ENCODE data around the gene PTMS. TPM values are rescaled to one million over a fixed set of nuclear protein-coding genes. Genes with fewer than 3 reads are reported as not detected.

The PTMS gene
- total RNA-seq, 1 donor from 2014 or later, result 152 TPM

- DNase-seq (ENCODE audit: missing footprints) (no peak), ATAC-seq (no peak)
- intact Hi-C loops (cut with DNase I), result no loop called here
Observed at GRCh38 chr12:6807170-6807569, 41.0 kb downstream of the PTMS start.

- intact Hi-C loops (cut with DNase I), result no loop called here
- no peak for ATAC-seq
- no peak for DNase-seq (ENCODE audit: missing footprints)
Observed at GRCh38 chr12:6809056-6809455, 42.9 kb downstream of the PTMS start.

- ATAC-seq (no peak), DNase-seq (ENCODE audit: missing footprints) (no peak)
- intact Hi-C loops (cut with DNase I), result no loop called here
Observed at GRCh38 chr12:6810758-6811157, 44.6 kb downstream of the PTMS start.

- no peak for ATAC-seq
- intact Hi-C loops (cut with DNase I), result no loop called here
- no peak for DNase-seq (ENCODE audit: missing footprints)
Observed at GRCh38 chr12:6813363-6813762, 47.2 kb downstream of the PTMS start.

GRCh38 chr12:6816598-6816997 is 50.4 kb downstream of the PTMS start:
- intact Hi-C loops (cut with DNase I), result no loop called here
- no peak for DNase-seq (ENCODE audit: missing footprints)
- no peak for ATAC-seq

- intact Hi-C loops (cut with DNase I), result no loop called here
- ATAC-seq, result no peak
Observed at GRCh38 chr12:6817098-6817497, 50.9 kb downstream of the PTMS start.

GRCh38 chr12:6817662-6818157 is 51.5 kb downstream of the PTMS start:
- ATAC-seq (no peak), DNase-seq (ENCODE audit: missing footprints) (no peak)
- intact Hi-C loops (cut with DNase I), result no loop called here

More at GRCh38 chr12:6817098-6817497, 50.9 kb downstream of the PTMS start:
- DNase-seq (ENCODE audit: missing footprints), result no peak

GRCh38 chr12:6818222-6818621 is 52.1 kb downstream of the PTMS start:
- no peak for ATAC-seq
- DNase-seq (ENCODE audit: missing footprints), result no peak
- intact Hi-C loops (cut with DNase I), result no loop called here

GRCh38 chr12:6818645-6819044 is 52.5 kb downstream of the PTMS start:
- intact Hi-C loops (cut with DNase I), result no loop called here
- DNase-seq (ENCODE audit: missing footprints) (no peak), ATAC-seq (no peak)

- intact Hi-C loops (cut with DNase I), result loop anchor here (5.0 kb wide), 1 partner anchor 37 kb away; no protein-coding TSS in a partner anchor
- ATAC-seq (no peak), DNase-seq (ENCODE audit: missing footprints) (no peak)
Observed at GRCh38 chr12:6819106-6820030, 53.2 kb downstream of the PTMS start.

- DNase-seq (ENCODE audit: missing footprints), result no peak
- intact Hi-C loops (cut with DNase I), result loop anchor here (5.0 kb wide), 1 partner anchor 38 kb away; no protein-coding TSS in a partner anchor
- ATAC-seq, result no peak
Observed at GRCh38 chr12:6820166-6820565, 54.0 kb downstream of the PTMS start.

Other genes starting within 250 kb of the PTMS start
- 4,337 TPM for gene GAPDH, start 231.8 kb upstream of the PTMS start, total RNA-seq
- 15.9 TPM for gene IFFO1, start 210.3 kb upstream of the PTMS start, total RNA-seq
- gene NOP2, start 198.1 kb upstream of the PTMS start, total RNA-seq, result 16.2 TPM
- gene CHD4, start 159.0 kb upstream of the PTMS start, total RNA-seq, result 165 TPM
- 7.5 TPM for gene LPAR5, start 130.4 kb upstream of the PTMS start, total RNA-seq
- gene ACRBP, start 118.9 kb upstream of the PTMS start, total RNA-seq, result 1.2 TPM
- 21.1 TPM for gene ING4, start 103.2 kb upstream of the PTMS start, total RNA-seq
- 26.0 TPM for gene ZNF384, start 77.0 kb upstream of the PTMS start, total RNA-seq
- gene PIANP, start 65.5 kb upstream of the PTMS start, total RNA-seq, result 0.27 TPM
- gene COPS7A, start 42.3 kb upstream of the PTMS start, total RNA-seq, result 83.1 TPM
- 156 TPM for gene MLF2, start 13.2 kb upstream of the PTMS start, total RNA-seq
- gene LAG3, start 6.2 kb downstream of the PTMS start, total RNA-seq, result 0.24 TPM
- gene CD4, start 23.2 kb downstream of the PTMS start, total RNA-seq, result 13.4 TPM
- gene GPR162, start 55.5 kb downstream of the PTMS start, total RNA-seq, result 7.8 TPM
- gene P3H3, start 62.0 kb downstream of the PTMS start, total RNA-seq, result 10.3 TPM
- 4.0 TPM for gene GNB3, start 74.6 kb downstream of the PTMS start, total RNA-seq
- 1.2 TPM for gene CDCA3, start 84.9 kb downstream of the PTMS start, total RNA-seq
- 62.0 TPM for gene USP5, start 85.8 kb downstream of the PTMS start, total RNA-seq
- gene TPI1, start 101.2 kb downstream of the PTMS start, total RNA-seq, result 832 TPM
- 3.0 TPM for gene SPSB2, start 106.9 kb downstream of the PTMS start, total RNA-seq
- 9.4 TPM for gene LRRC23, start 138.5 kb downstream of the PTMS start, total RNA-seq
- gene ENO2, start 148.2 kb downstream of the PTMS start, total RNA-seq, result 10.2 TPM
- 78.9 TPM for gene ATN1, start 161.6 kb downstream of the PTMS start, total RNA-seq
- gene RNU7-1, start 177.5 kb downstream of the PTMS start, total RNA-seq, result not detected
- gene C12orf57, start 177.7 kb downstream of the PTMS start, total RNA-seq, result 250 TPM
- gene PTPN6, start 185.0 kb downstream of the PTMS start, total RNA-seq, result 9.1 TPM
- gene PHB2, start 204.3 kb downstream of the PTMS start, total RNA-seq, result 149 TPM
- 42.9 TPM for gene EMG1, start 204.6 kb downstream of the PTMS start, total RNA-seq